DOHH2 (cell line): ENCODE data around the gene CBX5.
A peak's percentile ranks its signal among the peaks of the same experiment; 100 is the strongest.
"Not testable (repeated sequence)": the region's sequence is repeated elsewhere in the genome, so short reads cannot be mapped to it uniquely, and the experiment has no call there.

ENCODE experiments used
- H3F3A ChIP-seq: fragments of 200-600 bp; sonication (generic), shearing (Covaris generic); 2 replicates; pipeline ENCODE4 v1.6.0; 2016; ENCODE audit warnings: antibody characterized with exemption, mild to moderate bottlenecking; ENCODE audit not compliant: control insufficient read depth, insufficient read depth
- H3K27ac ChIP-seq: fragments of 200-600 bp; sonication (generic); 2 replicates; pipeline ENCODE4 v1.5.1; 2014; ENCODE audit warnings: low read depth, mild to moderate bottlenecking, low read length, moderate library complexity
- H3K27me3 ChIP-seq: fragments of 200-600 bp; sonication (generic); 2 replicates; pipeline ENCODE4 v1.6.1; 2014; ENCODE audit warnings: mild to moderate bottlenecking, low read length, mixed read lengths; ENCODE audit not compliant: control insufficient read depth
- H3K36me3 ChIP-seq: fragments of 200-600 bp; sonication (generic); 2 replicates; pipeline ENCODE4 v1.6.1; 2014; ENCODE audit warnings: mild to moderate bottlenecking, low read length, moderate library complexity, mixed read lengths; ENCODE audit not compliant: control insufficient read depth
- H3K4me1 ChIP-seq: fragments of 200-600 bp; sonication (generic); 2 replicates; pipeline ENCODE4 v1.6.1; 2014; ENCODE audit warnings: mild to moderate bottlenecking, low read length, mixed read lengths; ENCODE audit not compliant: control insufficient read depth
- H3K4me2 ChIP-seq: fragments of 200-600 bp; sonication (generic); 2 replicates; pipeline ENCODE4 v1.6.0; 2014; ENCODE audit warnings: mild to moderate bottlenecking, low read length, moderate library complexity
- H3K4me3 ChIP-seq: fragments of 200-600 bp; sonication (generic); 2 replicates; pipeline ENCODE4 v1.5.1; 2014; ENCODE audit warnings: mild to moderate bottlenecking, low read length, mixed read lengths
- H3K79me2 ChIP-seq: fragments of 200-600 bp; sonication (generic); 2 replicates; pipeline ENCODE4 v1.6.1; 2014; ENCODE audit warnings: mild to moderate bottlenecking, low read length, mixed read lengths; ENCODE audit not compliant: control insufficient read depth
- H3K9me2 ChIP-seq: fragments of 200-600 bp; sonication (generic); replicated peaks from 2 replicates; pipeline ENCODE4 v1.6.1; 2014; ENCODE audit warnings: mild to moderate bottlenecking, low read length, mixed read lengths; ENCODE audit not compliant: control insufficient read depth
- H3K9me3 ChIP-seq: fragments of 200-600 bp; sonication (generic); 2 replicates; pipeline ENCODE4 v1.6.1; 2014; ENCODE audit warnings: antibody characterized with exemption, low read length, mixed read lengths; ENCODE audit not compliant: control insufficient read depth, insufficient read depth
- H4K20me1 ChIP-seq: fragments of 200-600 bp; sonication (generic); 2 replicates; pipeline ENCODE4 v1.6.0; 2014; ENCODE audit warnings: low read depth, mild to moderate bottlenecking, antibody characterized with exemption, low read length, moderate library complexity; ENCODE audit not compliant: control insufficient read depth, insufficient read depth
- EZH2phosphoT487 ChIP-seq: fragments of 200-600 bp; sonication (generic); IDR thresholded peaks from 2 replicates; pipeline ENCODE4 v1.6.1; 2017; ENCODE audit warnings: borderline replicate concordance, mild to moderate bottlenecking, antibody characterized with exemption, low read length, moderate library complexity, mixed read lengths
- TF ChIP-seq, protein P1 (sequence below): fragments of 200-600 bp; sonication (generic); IDR thresholded peaks from one replicate; pipeline ENCODE4 v1.5.1; 2014; ENCODE audit warnings: antibody characterized with exemption, mild to moderate bottlenecking, low read depth, low read length; ENCODE audit not compliant: poor library complexity, severe bottlenecking

The CBX5 gene

DNA sequence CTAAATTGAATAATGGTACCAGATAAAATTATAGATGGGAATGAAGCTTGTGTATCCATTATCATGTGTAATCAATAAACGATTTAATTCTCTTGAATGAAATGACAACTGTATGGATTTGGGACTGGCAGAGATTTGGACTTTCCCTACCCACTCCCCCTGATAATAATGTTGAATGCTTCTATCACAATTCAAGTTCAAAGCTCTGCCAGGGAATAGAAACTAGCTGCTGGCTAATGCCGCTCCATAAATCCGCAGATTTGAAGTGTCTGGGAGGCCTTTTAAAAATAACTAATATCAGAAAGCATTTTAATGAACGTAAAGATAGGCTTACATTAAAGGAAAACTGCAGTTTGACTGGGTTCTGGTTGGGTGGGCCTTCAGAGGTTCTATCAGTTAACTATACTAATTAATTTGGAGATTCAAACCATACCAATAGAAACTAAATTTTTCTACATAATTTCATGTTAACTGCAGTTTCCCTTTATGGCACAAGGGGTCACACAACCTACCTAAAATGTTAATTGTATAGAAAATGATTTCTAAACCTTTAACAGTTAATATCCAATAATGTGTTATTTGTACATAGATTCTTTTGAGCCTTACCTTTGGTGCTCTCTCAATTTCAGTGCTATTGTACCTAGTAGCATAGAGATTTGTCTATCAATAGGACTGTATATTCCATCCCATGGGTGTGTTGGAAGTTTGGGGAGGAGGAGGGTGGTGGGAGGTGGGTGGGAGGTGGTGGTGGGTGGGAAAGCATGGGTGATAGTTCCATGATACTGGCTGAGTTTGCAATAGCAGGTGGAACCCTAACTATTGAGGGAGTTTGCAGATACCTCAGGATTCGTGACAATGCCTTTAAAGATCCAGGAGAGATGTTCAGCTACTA, 5.5 kb upstream of the CBX5 start:
- peaks cover 70% of the 10 kb centered on the region for H3K4me1 ChIP-seq
- H3K79me2 ChIP-seq, result peaks cover 39% of the 10 kb centered on the region
- peaks cover 34% of the 10 kb centered on the region for H4K20me1 ChIP-seq
- H3F3A ChIP-seq, result peaks cover 90% of the 10 kb centered on the region
- H3K9me3 ChIP-seq, result no peaks in the 10 kb centered on the region
- H3K27ac ChIP-seq, result no peak overlapping the region
- H3K27me3 ChIP-seq, result no peaks in the 10 kb centered on the region
- H3K9me2 ChIP-seq, result no peaks in the 10 kb centered on the region
- no peak overlapping the region for H3K4me3 ChIP-seq
- H3K36me3 ChIP-seq, result peaks cover 79% of the 10 kb centered on the region
- peak overlapping the region; percentile 91; the same call in 1 of the 2 replicates for H3K4me2 ChIP-seq
- TF ChIP-seq EZH2phosphoT487, result no peak
- TF ChIP-seq, protein P1, sequence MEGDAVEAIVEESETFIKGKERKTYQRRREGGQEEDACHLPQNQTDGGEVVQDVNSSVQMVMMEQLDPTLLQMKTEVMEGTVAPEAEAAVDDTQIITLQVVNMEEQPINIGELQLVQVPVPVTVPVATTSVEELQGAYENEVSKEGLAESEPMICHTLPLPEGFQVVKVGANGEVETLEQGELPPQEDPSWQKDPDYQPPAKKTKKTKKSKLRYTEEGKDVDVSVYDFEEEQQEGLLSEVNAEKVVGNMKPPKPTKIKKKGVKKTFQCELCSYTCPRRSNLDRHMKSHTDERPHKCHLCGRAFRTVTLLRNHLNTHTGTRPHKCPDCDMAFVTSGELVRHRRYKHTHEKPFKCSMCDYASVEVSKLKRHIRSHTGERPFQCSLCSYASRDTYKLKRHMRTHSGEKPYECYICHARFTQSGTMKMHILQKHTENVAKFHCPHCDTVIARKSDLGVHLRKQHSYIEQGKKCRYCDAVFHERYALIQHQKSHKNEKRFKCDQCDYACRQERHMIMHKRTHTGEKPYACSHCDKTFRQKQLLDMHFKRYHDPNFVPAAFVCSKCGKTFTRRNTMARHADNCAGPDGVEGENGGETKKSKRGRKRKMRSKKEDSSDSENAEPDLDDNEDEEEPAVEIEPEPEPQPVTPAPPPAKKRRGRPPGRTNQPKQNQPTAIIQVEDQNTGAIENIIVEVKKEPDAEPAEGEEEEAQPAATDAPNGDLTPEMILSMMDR, result peak; percentile 37

DNA sequence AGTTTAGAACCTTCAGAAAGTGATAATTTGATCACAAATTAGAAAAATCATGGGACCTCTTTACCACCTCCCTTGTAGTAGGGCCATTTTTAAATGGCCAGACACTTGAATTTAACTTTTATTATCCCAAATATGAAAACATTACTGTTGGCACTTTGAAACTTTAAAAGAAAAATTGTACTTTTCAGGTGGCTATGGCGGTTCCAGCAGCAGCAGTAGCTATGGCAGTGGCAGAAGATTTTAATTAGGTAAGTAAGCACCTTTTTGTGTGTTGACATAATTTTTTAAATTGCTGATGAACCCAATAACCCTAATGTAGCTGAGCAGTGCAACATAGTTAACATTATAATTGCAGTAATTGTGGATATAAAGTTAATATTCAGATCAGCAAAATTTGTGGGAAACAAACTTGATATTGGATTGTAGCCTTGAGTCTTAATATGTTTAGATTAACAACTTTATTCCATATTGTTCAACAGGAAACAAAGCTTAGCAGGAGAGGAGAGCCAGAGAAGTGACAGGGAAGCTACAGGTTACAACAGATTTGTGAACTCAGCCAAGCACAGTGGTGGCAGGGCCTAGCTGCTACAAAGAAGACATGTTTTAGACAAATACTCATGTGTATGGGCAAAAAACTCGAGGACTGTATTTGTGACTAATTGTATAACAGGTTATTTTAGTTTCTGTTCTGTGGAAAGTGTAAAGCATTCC, 4.3 kb upstream of the CBX5 start:
- H3K27ac ChIP-seq, H3K27me3 ChIP-seq, H3K9me3 ChIP-seq, H3K9me2 ChIP-seq: not testable (repeated sequence)
- Histone ChIP-seq H3K4me3 (peak overlapping the region; percentile 96), H3K4me1 (peaks cover 63% of the 10 kb centered on the region), H3K79me2 (peaks cover 45% of the 10 kb centered on the region), H3F3A (peaks cover 81% of the 10 kb centered on the region), H3K36me3 (peaks cover 83% of the 10 kb centered on the region), H4K20me1 (peaks cover 34% of the 10 kb centered on the region), H3K4me2 (peak overlapping the region; percentile 91)

DNA sequence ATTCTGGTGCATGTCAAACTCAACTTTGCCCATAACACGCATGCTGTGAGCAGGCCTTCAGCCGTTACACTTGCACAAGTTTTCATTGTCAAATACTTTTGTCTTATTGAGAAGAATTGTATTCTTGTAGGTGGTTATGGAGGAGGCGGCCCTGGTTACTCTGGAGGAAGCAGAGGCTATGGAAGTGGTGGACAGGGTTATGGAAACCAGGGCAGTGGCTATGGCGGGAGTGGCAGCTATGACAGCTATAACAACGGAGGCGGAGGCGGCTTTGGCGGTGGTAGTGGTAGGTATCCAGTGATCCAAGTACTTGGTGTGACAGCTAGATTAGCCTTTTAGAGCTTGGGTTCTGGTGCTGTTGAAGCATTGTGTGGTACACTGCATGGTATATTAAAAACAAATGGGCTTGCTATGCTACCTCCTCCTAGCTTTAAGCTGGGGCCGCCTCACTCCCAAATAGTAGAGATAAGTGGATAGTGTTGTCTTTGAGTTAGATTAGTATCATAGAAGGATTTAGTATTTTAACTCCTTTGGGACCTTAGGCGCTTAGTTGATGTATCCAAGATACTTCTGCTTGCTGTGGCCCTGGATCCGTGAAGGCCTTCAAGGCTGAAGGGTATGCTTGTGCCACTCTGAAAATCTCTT, 3.1 kb upstream of the CBX5 start:
- H3K36me3 ChIP-seq, result peaks cover 91% of the 10 kb centered on the region

DNA sequence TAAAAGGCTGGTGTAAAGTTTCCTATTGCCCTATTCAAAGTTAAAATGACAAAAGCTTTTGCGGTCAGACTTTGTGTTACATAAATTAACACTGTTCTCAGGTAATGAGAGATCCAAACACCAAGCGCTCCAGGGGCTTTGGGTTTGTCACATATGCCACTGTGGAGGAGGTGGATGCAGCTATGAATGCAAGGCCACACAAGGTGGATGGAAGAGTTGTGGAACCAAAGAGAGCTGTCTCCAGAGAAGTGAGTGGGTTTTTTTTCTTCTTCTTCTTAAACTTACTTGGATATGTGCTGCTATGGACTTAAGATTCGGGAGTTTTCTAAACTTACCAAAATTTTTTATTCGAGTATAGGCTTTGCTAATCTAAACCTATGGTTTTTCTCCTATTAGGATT, 1.8 kb upstream of the CBX5 start:
- H3K27ac ChIP-seq, result peak overlapping the region; percentile 93
- H3K4me3 ChIP-seq, result peak overlapping the region; percentile 96
- peaks cover 57% of the 10 kb centered on the region for H3K4me1 ChIP-seq
- peaks cover 71% of the 10 kb centered on the region for H3K79me2 ChIP-seq
- not testable (repeated sequence) for H3K9me3 ChIP-seq, H3K9me2 ChIP-seq, H3K27me3 ChIP-seq
- H3K36me3 ChIP-seq, result peaks cover 86% of the 10 kb centered on the region
- peak overlapping the region; percentile 91 for H3K4me2 ChIP-seq
- H3F3A ChIP-seq, result peaks cover 68% of the 10 kb centered on the region
- H4K20me1 ChIP-seq, result peaks cover 44% of the 10 kb centered on the region

More for the DNA sequence above, 3.1 kb upstream of the CBX5 start:
- Histone ChIP-seq H3K9me2 (no peaks in the 10 kb centered on the region), H3K9me3 (no peaks in the 10 kb centered on the region), H3K4me1 (peaks cover 58% of the 10 kb centered on the region), H3K79me2 (peaks cover 57% of the 10 kb centered on the region), H3K27me3 (no peaks in the 10 kb centered on the region), H4K20me1 (peaks cover 40% of the 10 kb centered on the region), H3F3A (peaks cover 78% of the 10 kb centered on the region), H3K4me2 (peak overlapping the region; percentile 91), H3K27ac (peak overlapping the region; percentile 8), H3K4me3 (peak overlapping the region; percentile 96)
- TF ChIP-seq, protein P1, result no peak
- no peak for TF ChIP-seq EZH2phosphoT487

DNA sequence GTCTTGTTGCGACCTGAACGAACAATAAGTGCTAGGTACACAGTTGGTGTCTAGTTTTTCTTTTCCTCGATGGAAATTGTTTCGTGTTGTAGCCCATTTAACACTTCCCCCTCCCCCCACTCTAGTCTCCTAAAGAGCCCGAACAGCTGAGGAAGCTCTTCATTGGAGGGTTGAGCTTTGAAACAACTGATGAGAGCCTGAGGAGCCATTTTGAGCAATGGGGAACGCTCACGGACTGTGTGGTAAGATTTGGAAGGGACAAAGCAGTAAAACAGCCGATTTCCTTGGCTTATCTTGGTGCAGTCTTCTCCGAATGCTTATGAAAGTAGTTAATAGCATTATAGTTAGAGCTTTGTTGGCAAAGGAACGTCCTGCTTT, 1.3 kb upstream of the CBX5 start:
- peak overlapping the region; percentile 91 for H3K4me2 ChIP-seq
- peak overlapping the region; percentile 93 for H3K27ac ChIP-seq
- peaks cover 60% of the 10 kb centered on the region for H3K4me1 ChIP-seq
- not testable (repeated sequence) for H3K9me3 ChIP-seq, H3K27me3 ChIP-seq, H3K9me2 ChIP-seq
- H3K79me2 ChIP-seq, result peaks cover 75% of the 10 kb centered on the region
- peaks cover 86% of the 10 kb centered on the region for H3K36me3 ChIP-seq
- H3F3A ChIP-seq, result peaks cover 68% of the 10 kb centered on the region
- H4K20me1 ChIP-seq, result peaks cover 42% of the 10 kb centered on the region
- peak overlapping the region; percentile 96 for H3K4me3 ChIP-seq
